Measurements from ENCODE around the gene PDZD2.

Gene PDZD2

DNA sequence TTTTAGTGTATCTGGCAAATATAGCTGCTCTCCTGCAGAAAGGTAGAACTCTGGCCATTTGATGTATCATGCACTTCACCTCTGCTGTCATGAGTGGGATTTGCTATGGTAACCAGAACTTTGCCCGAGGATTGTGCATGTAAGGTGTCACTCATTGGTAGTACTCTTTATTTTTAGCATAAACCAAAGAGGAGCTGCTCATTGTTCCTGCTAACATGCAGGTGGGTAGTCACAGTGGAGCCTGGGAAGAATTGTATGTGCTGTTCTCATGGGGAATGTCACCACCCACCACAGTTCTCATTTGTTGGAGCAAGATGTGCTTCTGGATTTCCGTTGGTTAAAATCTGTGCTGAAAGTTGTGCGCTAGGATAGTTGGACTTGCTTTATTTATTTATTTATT is 12.3 kb downstream of the PDZD2 start:
- H3K36me3 ChIP-seq (replicated peaks; ENCODE audit: low read depth, low read length) = no peaks in the 10 kb centered on the region
- H3K27ac ChIP-seq (ENCODE audit: low read length) = no peak overlapping the region
- H3K79me2 ChIP-seq (ENCODE audit: low read length) = no peaks in the 10 kb centered on the region
- H4K20me1 ChIP-seq (ENCODE audit: insufficient read depth, low read length) = no peaks in the 10 kb centered on the region
- H3K9me3 ChIP-seq (ENCODE audit: insufficient read depth, low read length) = no peaks in the 10 kb centered on the region
- no peak overlapping the region for H3K4me3 ChIP-seq (ENCODE audit: low read length)
- no peak overlapping the region for H3K9ac ChIP-seq (ENCODE audit: low read length)
- TF ChIP-seq, protein P1, sequence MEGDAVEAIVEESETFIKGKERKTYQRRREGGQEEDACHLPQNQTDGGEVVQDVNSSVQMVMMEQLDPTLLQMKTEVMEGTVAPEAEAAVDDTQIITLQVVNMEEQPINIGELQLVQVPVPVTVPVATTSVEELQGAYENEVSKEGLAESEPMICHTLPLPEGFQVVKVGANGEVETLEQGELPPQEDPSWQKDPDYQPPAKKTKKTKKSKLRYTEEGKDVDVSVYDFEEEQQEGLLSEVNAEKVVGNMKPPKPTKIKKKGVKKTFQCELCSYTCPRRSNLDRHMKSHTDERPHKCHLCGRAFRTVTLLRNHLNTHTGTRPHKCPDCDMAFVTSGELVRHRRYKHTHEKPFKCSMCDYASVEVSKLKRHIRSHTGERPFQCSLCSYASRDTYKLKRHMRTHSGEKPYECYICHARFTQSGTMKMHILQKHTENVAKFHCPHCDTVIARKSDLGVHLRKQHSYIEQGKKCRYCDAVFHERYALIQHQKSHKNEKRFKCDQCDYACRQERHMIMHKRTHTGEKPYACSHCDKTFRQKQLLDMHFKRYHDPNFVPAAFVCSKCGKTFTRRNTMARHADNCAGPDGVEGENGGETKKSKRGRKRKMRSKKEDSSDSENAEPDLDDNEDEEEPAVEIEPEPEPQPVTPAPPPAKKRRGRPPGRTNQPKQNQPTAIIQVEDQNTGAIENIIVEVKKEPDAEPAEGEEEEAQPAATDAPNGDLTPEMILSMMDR (IDR thresholded peaks at IDR 0.05; ENCODE audit: low read depth, low read length) = no peak
- TF ChIP-seq EZH2phosphoT487 (IDR thresholded peaks at IDR 0.05; ENCODE audit: low read depth) = no peak
- no peak overlapping the region for H2AFZ ChIP-seq (ENCODE audit: low read depth, low read length)
- H3K27me3 ChIP-seq (ENCODE audit: low read depth, low read length) = 0 out of 2 replicates have a peak, but pooled peaks cover 2% of the 10 kb centered on the region
- H3K4me1 ChIP-seq (ENCODE audit: low read length) = no peaks in the 10 kb centered on the region
- no peak overlapping the region for H3K4me2 ChIP-seq (ENCODE audit: low read length)

DNA sequence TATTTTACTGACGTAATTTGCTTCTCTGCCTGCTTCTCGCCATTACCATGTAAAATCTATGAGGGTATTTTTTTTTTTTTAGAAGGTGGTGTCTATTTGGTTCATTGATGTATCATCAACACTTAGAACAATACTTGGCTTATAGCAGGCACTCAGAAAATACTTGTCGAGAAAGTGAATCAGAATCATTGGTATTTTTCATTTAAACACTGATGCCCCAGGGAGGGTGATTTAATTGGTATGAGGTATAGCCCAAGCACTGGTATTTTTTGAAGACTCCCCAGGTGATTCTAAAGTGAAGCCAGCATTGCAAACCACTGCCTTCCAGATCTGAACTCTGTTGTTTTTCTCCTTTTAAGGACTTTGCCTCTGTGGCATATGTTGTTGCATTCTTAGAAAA is 16.6 kb downstream of the PDZD2 start:
- no peaks in the 10 kb centered on the region for H3K4me1 ChIP-seq (ENCODE audit: low read length)
- H3K9ac ChIP-seq (ENCODE audit: low read length) = no peak overlapping the region
- H3K4me2 ChIP-seq (ENCODE audit: low read length) = no peak overlapping the region
- H3K4me3 ChIP-seq (ENCODE audit: low read length) = no peak overlapping the region
- H2AFZ ChIP-seq (ENCODE audit: low read depth, low read length) = no peak overlapping the region
- no peaks in the 10 kb centered on the region for H3K79me2 ChIP-seq (ENCODE audit: low read length)
- TF ChIP-seq, protein P1 (IDR thresholded peaks at IDR 0.05; ENCODE audit: low read depth, low read length) = no peak
- no peak for TF ChIP-seq EZH2phosphoT487 (IDR thresholded peaks at IDR 0.05; ENCODE audit: low read depth)
- H3K27me3 ChIP-seq (ENCODE audit: low read depth, low read length) = no peaks in the 10 kb centered on the region
- no peaks in the 10 kb centered on the region for H3K9me3 ChIP-seq (ENCODE audit: insufficient read depth, low read length)
- no peaks in the 10 kb centered on the region for H4K20me1 ChIP-seq (ENCODE audit: insufficient read depth, low read length)
- no peak overlapping the region for H3K27ac ChIP-seq (ENCODE audit: low read length)
- H3K36me3 ChIP-seq (replicated peaks; ENCODE audit: low read depth, low read length) = no peaks in the 10 kb centered on the region

DNA sequence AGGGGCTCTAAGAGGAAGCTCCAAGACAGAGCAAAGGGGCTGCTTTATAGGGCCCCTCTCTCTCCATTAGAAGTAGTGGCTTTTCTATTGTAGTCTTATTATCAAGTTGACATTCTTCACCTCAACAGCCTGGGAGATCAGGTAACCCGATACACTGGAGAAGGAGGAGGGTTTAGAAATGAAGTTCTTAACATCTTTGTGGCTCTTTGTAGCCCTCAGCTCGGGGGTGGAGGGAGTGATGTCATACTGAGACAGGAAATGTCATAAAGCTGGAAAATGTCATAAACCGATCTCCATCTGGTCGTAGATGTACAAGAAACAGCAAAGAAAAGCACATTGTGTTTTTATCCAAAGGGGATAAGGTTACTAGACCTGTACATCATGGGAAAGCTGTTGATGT is 17.9 kb downstream of the PDZD2 start:
- Histone ChIP-seq H3K4me1 (ENCODE audit: low read length) (no peaks in the 10 kb centered on the region), H3K9me3 (ENCODE audit: insufficient read depth, low read length) (no peaks in the 10 kb centered on the region), H3K27ac (ENCODE audit: low read length) (no peak overlapping the region), H4K20me1 (ENCODE audit: insufficient read depth, low read length) (no peaks in the 10 kb centered on the region), H3K27me3 (ENCODE audit: low read depth, low read length) (no peaks in the 10 kb centered on the region), H3K9ac (ENCODE audit: low read length) (no peak overlapping the region), H3K4me3 (ENCODE audit: low read length) (no peak overlapping the region), H3K36me3 (replicated peaks; ENCODE audit: low read depth, low read length) (no peaks in the 10 kb centered on the region), H3K79me2 (ENCODE audit: low read length) (no peaks in the 10 kb centered on the region), H2AFZ (ENCODE audit: low read depth, low read length) (no peak overlapping the region), H3K4me2 (ENCODE audit: low read length) (no peak overlapping the region)
- TF ChIP-seq, protein P1 (IDR thresholded peaks at IDR 0.05; ENCODE audit: low read depth, low read length) = no peak
- no peak for TF ChIP-seq EZH2phosphoT487 (IDR thresholded peaks at IDR 0.05; ENCODE audit: low read depth)

DNA sequence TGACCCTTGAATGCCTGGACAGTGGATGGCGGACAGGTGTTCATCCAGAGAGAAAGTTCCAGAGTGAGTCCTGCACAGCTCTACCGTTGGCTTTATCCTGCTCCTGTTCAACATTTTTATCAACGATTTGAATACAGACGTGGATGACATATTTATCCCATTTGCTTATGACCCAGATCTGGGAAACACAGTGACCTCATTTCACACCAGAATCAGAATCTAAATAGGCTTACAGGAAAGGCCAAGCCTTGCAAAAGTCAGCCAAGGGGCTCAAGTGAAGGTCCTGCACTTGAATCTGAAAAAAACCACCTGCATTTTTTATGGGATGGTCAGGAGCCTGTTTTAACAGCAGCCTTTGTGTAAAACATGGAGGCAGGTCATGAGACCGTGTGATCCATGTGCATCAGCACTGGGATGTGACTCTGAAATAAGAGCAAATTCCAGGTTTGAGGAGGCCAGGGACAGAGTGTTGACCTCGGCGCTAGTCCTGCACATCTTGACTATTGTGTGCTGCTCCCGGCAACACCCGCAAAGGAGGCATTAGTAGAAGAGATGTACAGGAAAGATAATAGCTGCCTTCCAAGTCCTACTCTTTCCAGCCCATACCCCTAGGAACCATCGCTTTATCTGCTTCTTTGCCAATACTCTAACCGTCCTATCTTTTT is 18.5 kb downstream of the PDZD2 start:
- TF ChIP-seq, protein P1 (IDR thresholded peaks at IDR 0.05; ENCODE audit: low read depth, low read length) = no peak
- no peak for TF ChIP-seq EZH2phosphoT487 (IDR thresholded peaks at IDR 0.05; ENCODE audit: low read depth)
- Histone ChIP-seq H3K36me3 (replicated peaks; ENCODE audit: low read depth, low read length) (no peaks in the 10 kb centered on the region), H3K4me1 (ENCODE audit: low read length) (no peaks in the 10 kb centered on the region), H3K9ac (ENCODE audit: low read length) (no peak overlapping the region), H2AFZ (ENCODE audit: low read depth, low read length) (no peak overlapping the region), H3K9me3 (ENCODE audit: insufficient read depth, low read length) (no peaks in the 10 kb centered on the region), H3K27me3 (ENCODE audit: low read depth, low read length) (no peaks in the 10 kb centered on the region), H3K79me2 (ENCODE audit: low read length) (no peaks in the 10 kb centered on the region), H3K4me2 (ENCODE audit: low read length) (no peak overlapping the region), H3K4me3 (ENCODE audit: low read length) (no peak overlapping the region), H3K27ac (ENCODE audit: low read length) (no peak overlapping the region), H4K20me1 (ENCODE audit: insufficient read depth, low read length) (no peaks in the 10 kb centered on the region)

Data from OCI-LY3 (cell line).